PC-9 (cell line): ENCODE measurements around the gene CRB3. TPM values are rescaled to one million over a fixed set of nuclear protein-coding genes. Genes with fewer than 3 reads are reported as not detected.

Experiments
- BruUV-seq: library from RNA; stranded (reverse); fragments of 400-500 nt; replicated peaks from 2 replicates; lab custom pipeline; 2021; lab: Mats Ljungman, UMichigan
- CTCF ChIA-PET: fragments of 300-600 bp; sonication (Branson Sonifier 250); formaldehyde crosslinking; loops from one replicate; lab custom pipeline; 2022; ENCODE audit warnings: antibody characterized with exemption; lab: Charles Lee
- POLR2A ChIA-PET: fragments of 300-600 bp; sonication (Branson Sonifier 250); formaldehyde crosslinking; loops from one replicate; lab custom pipeline; 2022; ENCODE audit warnings: antibody characterized with exemption; ENCODE audit not compliant: unreplicated experiment; lab: Charles Lee
- DNase-seq, 2 experiments: peaks; one replicate each; pipeline versions ENCODE4 v3.0.0 to v3.0.0-alpha.2; 2015 to 2022; ENCODE audit warnings: mixed read lengths in 1 of 2
- H2AFZ ChIP-seq: fragments of 200-600 bp; sonication (generic); 2 replicates; pipeline ENCODE4 v1.8.1; 2017; ENCODE audit warnings: antibody characterized with exemption
- H3F3A ChIP-seq: fragments of 200-600 bp; sonication (generic); 2 replicates; pipeline ENCODE4 v1.8.1; 2017; ENCODE audit warnings: antibody characterized with exemption, mild to moderate bottlenecking, low read depth; ENCODE audit not compliant: insufficient read depth
- H3K27ac ChIP-seq: fragments of 200-600 bp; sonication (generic); 2 replicates; pipeline ENCODE4 v1.6.1; 2016; ENCODE audit warnings: mixed run types
- H3K27me3 ChIP-seq: fragments of 200-600 bp; sonication (generic); 2 replicates; pipeline ENCODE4 v1.6.1; 2016; ENCODE audit warnings: low read depth, mixed run types; ENCODE audit not compliant: insufficient read depth
- H3K36me3 ChIP-seq: fragments of 200-600 bp; sonication (generic); 2 replicates; pipeline ENCODE4 v1.6.1; 2016; ENCODE audit warnings: low read depth, mixed run types
- H3K4me1 ChIP-seq: fragments of 200-600 bp; sonication (generic); replicated peaks from 2 replicates; pipeline ENCODE4 v1.6.1; 2016; ENCODE audit warnings: mixed run types; ENCODE audit not compliant: insufficient read depth
- H3K4me2 ChIP-seq: fragments of 200-600 bp; sonication (generic); 2 replicates; pipeline ENCODE4 v1.6.1; 2017; ENCODE audit warnings: mixed run types
- H3K4me3 ChIP-seq: fragments of 200-600 bp; sonication (generic); 2 replicates; pipeline ENCODE4 v1.6.1; 2016; ENCODE audit warnings: mixed run types
- H3K79me2 ChIP-seq: fragments of 200-600 bp; sonication (generic); 2 replicates; pipeline ENCODE4 v1.6.1; 2017; ENCODE audit warnings: low read depth, mixed run types
- H3K9me2 ChIP-seq: fragments of 200-600 bp; sonication (generic); 2 replicates; pipeline ENCODE4 v1.8.1; 2017; ENCODE audit warnings: mild to moderate bottlenecking; ENCODE audit not compliant: insufficient read depth
- H3K9me3 ChIP-seq: fragments of 200-600 bp; sonication (generic); 2 replicates; pipeline ENCODE4 v1.8.1; 2016; ENCODE audit warnings: low read depth; ENCODE audit not compliant: insufficient read depth
- H4K20me1 ChIP-seq: fragments of 200-600 bp; sonication (generic); 2 replicates; pipeline ENCODE4 v1.8.1; 2017; ENCODE audit not compliant: insufficient read depth
- EZH2 ChIP-seq: fragments of 200-600 bp; sonication (generic); IDR thresholded peaks from 2 replicates; pipeline ENCODE4 v1.8.0; 2017; ENCODE audit warnings: antibody characterized with exemption, low read depth
- intact Hi-C: fragments of 100-400 bp; cut with micrococcal nuclease; formaldehyde crosslinking; loops from one replicate; pipeline ENCODE4 v1.10.0; 2022; ENCODE audit not compliant: unreplicated experiment
- total RNA-seq: library from RNA; stranded (reverse); gene quantifications from 2 replicates; pipeline ENCODE4 v1.2.3, GENCODE V29; 2021
- TF ChIP-seq, protein P1 (sequence below): fragments of 200-600 bp; sonication (generic); conservative IDR thresholded peaks from 2 replicates; pipeline ENCODE4 v1.6.1; 2017; ENCODE audit warnings: mixed run types, antibody characterized with exemption, mild to moderate bottlenecking, moderate library complexity

The CRB3 gene
- total RNA-seq, 1 experiment from 2014 or later = 40.6 TPM

DNA sequence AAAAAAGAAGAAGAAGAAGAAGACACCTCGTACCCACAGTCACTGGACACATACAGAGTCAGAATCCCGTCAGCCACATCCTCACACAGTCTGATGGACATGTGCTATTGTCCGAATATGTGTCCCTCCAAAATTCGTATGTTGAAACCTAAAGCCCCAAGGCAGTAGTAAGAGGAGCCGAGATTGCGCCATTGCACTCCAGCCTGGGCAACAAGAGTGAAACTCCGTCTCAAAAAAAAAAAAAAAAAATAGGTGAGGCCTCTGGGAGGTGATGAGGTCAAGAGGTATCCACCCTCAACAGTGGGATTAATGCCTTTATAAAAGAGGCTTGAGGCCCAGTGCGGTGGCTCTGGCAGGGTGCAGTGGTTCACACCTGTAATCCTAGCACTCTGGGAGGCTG, 20.2 kb downstream of the CRB3 start:
- H3K4me3 ChIP-seq = no peak overlapping the region
- H2AFZ ChIP-seq = no peak overlapping the region
- peak in 1 of 2 experiments; percentile 71 for DNase-seq
- TF ChIP-seq EZH2 = no peak
- TF ChIP-seq, protein P1, sequence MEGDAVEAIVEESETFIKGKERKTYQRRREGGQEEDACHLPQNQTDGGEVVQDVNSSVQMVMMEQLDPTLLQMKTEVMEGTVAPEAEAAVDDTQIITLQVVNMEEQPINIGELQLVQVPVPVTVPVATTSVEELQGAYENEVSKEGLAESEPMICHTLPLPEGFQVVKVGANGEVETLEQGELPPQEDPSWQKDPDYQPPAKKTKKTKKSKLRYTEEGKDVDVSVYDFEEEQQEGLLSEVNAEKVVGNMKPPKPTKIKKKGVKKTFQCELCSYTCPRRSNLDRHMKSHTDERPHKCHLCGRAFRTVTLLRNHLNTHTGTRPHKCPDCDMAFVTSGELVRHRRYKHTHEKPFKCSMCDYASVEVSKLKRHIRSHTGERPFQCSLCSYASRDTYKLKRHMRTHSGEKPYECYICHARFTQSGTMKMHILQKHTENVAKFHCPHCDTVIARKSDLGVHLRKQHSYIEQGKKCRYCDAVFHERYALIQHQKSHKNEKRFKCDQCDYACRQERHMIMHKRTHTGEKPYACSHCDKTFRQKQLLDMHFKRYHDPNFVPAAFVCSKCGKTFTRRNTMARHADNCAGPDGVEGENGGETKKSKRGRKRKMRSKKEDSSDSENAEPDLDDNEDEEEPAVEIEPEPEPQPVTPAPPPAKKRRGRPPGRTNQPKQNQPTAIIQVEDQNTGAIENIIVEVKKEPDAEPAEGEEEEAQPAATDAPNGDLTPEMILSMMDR = no peak
- H4K20me1 ChIP-seq = no peaks in the 10 kb centered on the region
- H3F3A ChIP-seq = peaks cover 5% of the 10 kb centered on the region; the same call in 1 of the 2 replicates
- ChIA-PET POLR2A (no interaction called here), CTCF (no interaction called here)
- no peaks in the 10 kb centered on the region for H3K27me3 ChIP-seq
- H3K9me3 ChIP-seq = no peaks in the 10 kb centered on the region
- no TSS peak for BruUV-seq
- H3K9me2 ChIP-seq = no peaks in the 10 kb centered on the region
- H3K27ac ChIP-seq = peak overlapping the region; percentile 70
- peak overlapping the region; percentile 47 for H3K4me2 ChIP-seq
- no peaks in the 10 kb centered on the region for H3K79me2 ChIP-seq
- no peaks in the 10 kb centered on the region for H3K36me3 ChIP-seq
- peaks cover 11% of the 10 kb centered on the region; the same call in 1 of the 2 replicates for H3K4me1 ChIP-seq
- intact Hi-C loops = no loop called here

GRCh38 chr19:6484831-6485230, 20.8 kb downstream of the CRB3 start:
- Histone ChIP-seq H3K27me3 (no peaks in the 10 kb centered on the region), H3K4me2 (no peak overlapping the region), H2AFZ (no peak overlapping the region), H3K9me3 (no peaks in the 10 kb centered on the region), H3K9me2 (no peaks in the 10 kb centered on the region), H3K4me1 (peaks cover 11% of the 10 kb centered on the region; the same call in 1 of the 2 replicates), H3K36me3 (no peaks in the 10 kb centered on the region), H3K4me3 (no peak overlapping the region), H3K79me2 (no peaks in the 10 kb centered on the region), H3K27ac (peak overlapping the region; percentile 70), H4K20me1 (no peaks in the 10 kb centered on the region), H3F3A (peaks cover 5% of the 10 kb centered on the region; the same call in 1 of the 2 replicates)
- DNase-seq = peak in 1 of 2 experiments; percentile 59
- BruUV-seq = no TSS peak
- TF ChIP-seq, protein P1 = no peak
- no peak for TF ChIP-seq EZH2
- CTCF ChIA-PET = no interaction called here
- intact Hi-C loops = no loop called here
- POLR2A ChIA-PET = no interaction called here

GRCh38 chr19:6489278-6490061, 25.4 kb downstream of the CRB3 start:
- H3K9me2 ChIP-seq = no peaks in the 10 kb centered on the region
- POLR2A ChIA-PET = no interaction called here

More at GRCh38 chr19:6489278-6490061, 25.4 kb downstream of the CRB3 start:
- Histone ChIP-seq H3K36me3 (no peaks in the 10 kb centered on the region), H3K9me3 (no peaks in the 10 kb centered on the region), H3K27me3 (no peaks in the 10 kb centered on the region), H3K4me2 (no peak overlapping the region), H3K4me3 (no peak overlapping the region), H3K4me1 (peaks cover 2% of the 10 kb centered on the region; the same call in 1 of the 2 replicates), H4K20me1 (no peaks in the 10 kb centered on the region), H3F3A (no peaks in the 10 kb centered on the region), H3K27ac (no peak overlapping the region), H3K79me2 (no peaks in the 10 kb centered on the region), H2AFZ (no peak overlapping the region)
- TF ChIP-seq, protein P1 = no peak
- no peak for TF ChIP-seq EZH2
- DNase-seq = no peak
- intact Hi-C loops = no loop called here
- CTCF ChIA-PET = no interaction called here
- no TSS peak for BruUV-seq
